Adrenal gland (tissue), 5 donors: ENCODE results near the gene SLC16A13.

ENCODE experiments used
- CTCF ChIP-seq, 6 experiments: fragments of 450-650 bp in 4 of 6; fragments of 200-600 bp in 2 of 6; sonication (generic) in 1 of 6; IDR thresholded peaks; 1 replicate in 5 of 6; 2 replicates in 1 of 6; pipeline versions ENCODE4 v1.5.1 to v1.8.0; 2016 to 2021; ENCODE audit warnings: antibody characterized with exemption in 6 of 6, mild to moderate bottlenecking in 2 of 6, moderate library complexity in 1 of 6
- POLR2A ChIP-seq, 2 donors: fragments of 450-650 bp; IDR thresholded peaks; one replicate each; pipeline ENCODE4 v1.6.1; 2017; ENCODE audit warnings: antibody characterized with exemption in 2 of 2, mild to moderate bottlenecking in 2 of 2, moderate library complexity in 1 of 2
- donor health status: DM: no; HTN: no; CAD: no.

- TF ChIP-seq CTCF (IDR thresholded peaks at IDR 0.05) = no peak
- no peak for TF ChIP-seq POLR2A (IDR thresholded peaks at IDR 0.05)
Measured at GRCh38 chr17:7048968-7049367, 13.2 kb downstream of the SLC16A13 start.
